Ovary (tissue), 3 donors: ENCODE measurements around the gene GPS1.

ENCODE experiments used
- EP300 ChIP-seq: sonication (generic); formaldehyde crosslinking; IDR thresholded peaks from one replicate; pipeline ENCODE4 v1.6.1; 2017; ENCODE audit warnings: antibody characterized with exemption
- POLR2A ChIP-seq: fragments of 450-650 bp; IDR thresholded peaks from one replicate; pipeline ENCODE4 v1.6.1; 2017; ENCODE audit warnings: antibody characterized with exemption, mild to moderate bottlenecking, moderate library complexity
- TF ChIP-seq, protein P1 (sequence below), 3 donors: fragments of 450-650 bp in 2 of 3; fragments of 200-600 bp in 1 of 3; IDR thresholded peaks; one replicate each; pipeline versions ENCODE4 v1.5.1 to v1.8.0; 2016 to 2022; ENCODE audit warnings: antibody characterized with exemption in 3 of 3, mild to moderate bottlenecking in 1 of 3
- donor health status: DM: no; HTN: no; CAD: no.

- TF ChIP-seq, protein P1, sequence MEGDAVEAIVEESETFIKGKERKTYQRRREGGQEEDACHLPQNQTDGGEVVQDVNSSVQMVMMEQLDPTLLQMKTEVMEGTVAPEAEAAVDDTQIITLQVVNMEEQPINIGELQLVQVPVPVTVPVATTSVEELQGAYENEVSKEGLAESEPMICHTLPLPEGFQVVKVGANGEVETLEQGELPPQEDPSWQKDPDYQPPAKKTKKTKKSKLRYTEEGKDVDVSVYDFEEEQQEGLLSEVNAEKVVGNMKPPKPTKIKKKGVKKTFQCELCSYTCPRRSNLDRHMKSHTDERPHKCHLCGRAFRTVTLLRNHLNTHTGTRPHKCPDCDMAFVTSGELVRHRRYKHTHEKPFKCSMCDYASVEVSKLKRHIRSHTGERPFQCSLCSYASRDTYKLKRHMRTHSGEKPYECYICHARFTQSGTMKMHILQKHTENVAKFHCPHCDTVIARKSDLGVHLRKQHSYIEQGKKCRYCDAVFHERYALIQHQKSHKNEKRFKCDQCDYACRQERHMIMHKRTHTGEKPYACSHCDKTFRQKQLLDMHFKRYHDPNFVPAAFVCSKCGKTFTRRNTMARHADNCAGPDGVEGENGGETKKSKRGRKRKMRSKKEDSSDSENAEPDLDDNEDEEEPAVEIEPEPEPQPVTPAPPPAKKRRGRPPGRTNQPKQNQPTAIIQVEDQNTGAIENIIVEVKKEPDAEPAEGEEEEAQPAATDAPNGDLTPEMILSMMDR (IDR thresholded peaks at IDR 0.05) = no peak
- TF ChIP-seq POLR2A (no peak), EP300 (no peak)
Observed at GRCh38 chr17:82088838-82089722, 37.4 kb downstream of the GPS1 start.
